Measurements from ENCODE around the gene RASSF4.
A peak's percentile ranks its signal among the peaks of the same experiment; 100 is the strongest.

Gene RASSF4

DNA sequence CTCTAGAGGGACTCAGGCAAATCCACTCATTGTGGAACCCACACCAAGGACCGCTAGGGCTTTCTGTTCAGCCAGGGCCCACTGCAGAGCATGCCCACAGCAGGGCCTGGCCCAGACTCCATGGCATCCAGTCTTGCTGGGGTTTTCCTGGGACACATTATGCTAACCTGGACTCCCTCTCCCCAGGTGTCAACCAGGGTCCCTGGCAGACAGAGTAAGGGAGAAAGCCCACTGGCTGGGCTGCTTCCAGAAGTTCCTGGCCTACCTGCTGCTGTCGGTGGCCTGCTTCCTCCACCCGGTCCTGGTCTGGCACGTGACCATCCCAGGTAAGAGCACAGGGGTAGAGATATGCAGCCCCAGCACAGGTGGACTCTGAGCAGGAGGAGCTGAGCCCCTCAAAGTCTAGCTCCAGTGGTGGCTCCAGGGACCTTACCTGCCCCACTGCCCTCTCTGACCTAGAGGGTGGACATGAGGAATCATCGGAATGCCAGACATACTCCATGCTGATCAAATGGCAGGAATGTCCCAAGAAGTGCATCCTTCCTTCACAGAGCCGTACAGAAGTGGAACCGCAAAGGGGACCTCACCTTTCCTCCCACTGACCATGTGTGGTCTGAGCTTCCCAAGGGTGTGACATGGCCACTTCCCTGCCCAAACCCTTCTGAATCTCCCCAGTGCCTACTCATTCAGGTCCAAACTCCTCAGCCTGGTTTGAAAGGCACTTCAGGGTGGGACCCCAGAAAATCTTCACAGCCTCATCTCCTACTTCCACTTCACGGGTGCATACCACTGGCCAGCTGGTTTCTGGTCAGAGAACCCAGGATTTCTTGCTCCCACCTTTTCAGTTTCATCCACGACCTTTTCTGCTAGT, 25.9 kb upstream of the RASSF4 start:
- no peak overlapping the region for H3K4me3 ChIP-seq (ENCODE audit: low read length)
- TF ChIP-seq, protein P1, sequence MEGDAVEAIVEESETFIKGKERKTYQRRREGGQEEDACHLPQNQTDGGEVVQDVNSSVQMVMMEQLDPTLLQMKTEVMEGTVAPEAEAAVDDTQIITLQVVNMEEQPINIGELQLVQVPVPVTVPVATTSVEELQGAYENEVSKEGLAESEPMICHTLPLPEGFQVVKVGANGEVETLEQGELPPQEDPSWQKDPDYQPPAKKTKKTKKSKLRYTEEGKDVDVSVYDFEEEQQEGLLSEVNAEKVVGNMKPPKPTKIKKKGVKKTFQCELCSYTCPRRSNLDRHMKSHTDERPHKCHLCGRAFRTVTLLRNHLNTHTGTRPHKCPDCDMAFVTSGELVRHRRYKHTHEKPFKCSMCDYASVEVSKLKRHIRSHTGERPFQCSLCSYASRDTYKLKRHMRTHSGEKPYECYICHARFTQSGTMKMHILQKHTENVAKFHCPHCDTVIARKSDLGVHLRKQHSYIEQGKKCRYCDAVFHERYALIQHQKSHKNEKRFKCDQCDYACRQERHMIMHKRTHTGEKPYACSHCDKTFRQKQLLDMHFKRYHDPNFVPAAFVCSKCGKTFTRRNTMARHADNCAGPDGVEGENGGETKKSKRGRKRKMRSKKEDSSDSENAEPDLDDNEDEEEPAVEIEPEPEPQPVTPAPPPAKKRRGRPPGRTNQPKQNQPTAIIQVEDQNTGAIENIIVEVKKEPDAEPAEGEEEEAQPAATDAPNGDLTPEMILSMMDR (IDR thresholded peaks at IDR 0.05; ENCODE audit: insufficient read depth, low read depth, low read length, missing control alignments) = no peak
- DNase-seq (ENCODE audit: low read depth) = no peak

DNA sequence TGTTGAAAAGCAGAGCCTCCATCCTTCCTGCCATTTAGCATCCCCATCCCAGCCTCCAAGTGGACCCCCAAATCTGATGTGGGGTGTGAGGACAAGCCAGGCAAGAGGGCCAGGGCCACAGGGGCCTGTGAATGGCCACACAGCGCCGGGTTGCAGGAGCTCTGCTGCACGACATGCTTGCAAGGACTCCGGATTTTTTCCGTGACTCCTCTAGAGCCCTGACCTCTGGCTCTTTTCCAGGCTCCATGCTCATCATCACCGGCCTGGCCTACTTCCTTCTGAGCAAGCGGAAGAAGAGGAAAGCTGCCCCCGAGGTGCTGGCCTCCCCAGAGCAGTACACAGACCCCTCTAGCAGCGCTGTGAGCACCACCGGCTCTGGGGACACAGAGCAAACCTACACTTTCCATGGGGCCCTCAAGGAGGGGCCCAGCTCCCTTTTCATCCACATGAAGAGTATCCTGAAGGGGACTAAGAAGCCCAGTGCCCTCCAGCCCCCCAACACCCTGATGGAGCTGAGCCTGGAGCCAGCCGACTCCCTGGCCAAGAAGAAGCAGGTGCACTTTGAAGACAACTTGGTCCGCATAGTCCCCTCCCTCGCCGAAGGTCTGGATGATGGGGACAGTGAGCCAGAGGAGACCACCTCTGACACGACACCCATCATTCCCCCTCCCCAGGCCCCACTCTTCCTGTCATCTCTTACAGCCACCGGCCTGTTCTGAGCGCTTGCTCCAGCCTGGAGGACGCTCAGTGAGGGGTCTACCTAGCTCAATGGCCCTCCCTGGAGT, 25.0 kb upstream of the RASSF4 start:
- TF ChIP-seq, protein P1 (IDR thresholded peaks at IDR 0.05; ENCODE audit: insufficient read depth, low read depth, low read length, missing control alignments) = no peak
- no peak overlapping the region for H3K4me3 ChIP-seq (ENCODE audit: low read length)
- DNase-seq (ENCODE audit: low read depth) = no peak

DNA sequence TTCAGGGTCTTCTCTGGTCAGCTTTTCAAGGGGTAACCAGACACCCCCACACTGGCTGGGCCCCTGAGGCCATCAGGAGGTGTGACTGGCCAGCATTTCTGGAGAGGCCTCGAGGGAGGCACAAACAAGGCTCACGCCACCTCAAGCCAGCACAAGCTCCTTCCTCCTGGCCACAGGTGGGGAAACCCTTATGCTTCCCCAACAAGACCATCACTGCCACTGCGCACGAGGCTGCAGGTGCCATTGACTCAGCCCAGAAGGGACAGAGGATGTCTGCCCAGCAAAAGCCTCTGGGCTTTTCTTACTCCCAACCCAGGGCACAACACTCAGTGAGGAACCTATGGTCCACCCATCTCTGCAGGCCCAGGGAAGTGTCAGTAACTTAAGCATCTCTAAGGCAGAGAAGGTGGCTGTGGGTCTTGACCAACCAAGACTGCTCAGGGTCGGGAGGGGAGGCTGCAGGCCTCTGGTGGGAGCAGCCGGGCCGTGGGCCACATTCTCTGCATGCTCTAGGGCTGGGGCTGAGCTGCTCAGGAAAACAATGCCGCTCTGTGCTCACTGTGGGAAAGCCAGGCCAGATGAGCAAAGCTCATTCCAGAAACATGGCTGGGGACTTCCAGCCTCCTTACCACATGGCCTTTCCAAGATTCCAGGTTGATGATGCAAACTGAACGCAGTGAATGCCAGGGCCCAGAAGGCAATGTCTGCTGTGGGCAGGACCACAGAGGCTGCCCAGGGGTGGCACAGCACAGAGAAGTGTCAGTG, 24.2 kb upstream of the RASSF4 start:
- DNase-seq (ENCODE audit: low read depth) = peak; percentile 61
- TF ChIP-seq, protein P1 (IDR thresholded peaks at IDR 0.05; ENCODE audit: insufficient read depth, low read depth, low read length, missing control alignments) = no peak
- H3K4me3 ChIP-seq (ENCODE audit: low read length) = no peak overlapping the region

DNA sequence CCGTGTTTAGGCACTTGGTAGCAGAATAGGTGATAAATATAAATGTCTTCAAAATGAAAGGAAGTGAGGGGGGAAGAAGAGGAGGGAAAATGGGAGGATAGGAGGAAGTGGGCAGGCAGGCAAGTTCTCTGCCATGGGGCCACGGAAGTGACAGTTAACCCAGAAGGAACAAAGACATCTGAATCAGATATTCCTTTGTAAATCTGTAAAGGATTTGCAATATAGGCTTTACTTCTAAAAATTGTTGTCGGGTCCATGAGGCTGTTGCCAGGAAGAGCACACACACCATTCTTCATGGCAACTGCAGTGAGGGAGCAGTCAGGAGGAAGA, 23.7 kb upstream of the RASSF4 start:
- DNase-seq (ENCODE audit: low read depth) = no peak
- TF ChIP-seq, protein P1 (IDR thresholded peaks at IDR 0.05; ENCODE audit: insufficient read depth, low read depth, low read length, missing control alignments) = no peak
- H3K4me3 ChIP-seq (ENCODE audit: low read length) = no peak overlapping the region

DNA sequence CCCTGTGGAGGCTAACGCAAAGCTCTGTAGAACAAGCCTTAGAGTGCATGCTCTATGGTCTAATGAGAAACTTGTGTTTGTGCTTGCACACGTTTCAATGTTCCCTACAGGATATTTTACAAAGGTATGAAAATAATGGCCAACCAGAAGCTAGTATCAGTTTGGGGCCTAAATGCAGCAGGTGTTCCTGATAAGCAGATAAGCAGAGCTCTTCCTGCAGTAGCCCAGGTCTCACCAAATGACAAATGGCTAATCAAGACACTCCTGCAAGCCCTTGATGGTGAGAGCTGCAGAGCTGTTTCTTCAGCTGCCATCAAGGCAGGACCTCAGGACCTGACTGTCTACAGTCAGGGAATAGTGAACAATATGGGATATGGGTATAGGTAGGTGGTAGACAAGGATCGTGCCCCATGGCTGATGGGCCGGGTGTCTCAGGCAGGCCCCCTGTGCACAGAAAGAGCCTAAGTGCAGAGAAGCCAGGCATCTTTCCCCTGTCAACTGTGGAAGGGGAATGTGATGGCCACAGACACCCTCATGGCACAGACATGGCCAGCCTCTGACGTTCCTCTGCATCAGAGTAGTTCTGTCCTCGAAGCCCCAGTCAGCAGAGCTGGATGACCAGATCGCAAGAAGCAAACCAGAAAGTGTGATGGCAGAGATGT, 23.2 kb upstream of the RASSF4 start:
- H3K4me3 ChIP-seq (ENCODE audit: low read length) = no peak overlapping the region
- TF ChIP-seq, protein P1 (IDR thresholded peaks at IDR 0.05; ENCODE audit: insufficient read depth, low read depth, low read length, missing control alignments) = no peak
- no peak for DNase-seq (ENCODE audit: low read depth)

DNA sequence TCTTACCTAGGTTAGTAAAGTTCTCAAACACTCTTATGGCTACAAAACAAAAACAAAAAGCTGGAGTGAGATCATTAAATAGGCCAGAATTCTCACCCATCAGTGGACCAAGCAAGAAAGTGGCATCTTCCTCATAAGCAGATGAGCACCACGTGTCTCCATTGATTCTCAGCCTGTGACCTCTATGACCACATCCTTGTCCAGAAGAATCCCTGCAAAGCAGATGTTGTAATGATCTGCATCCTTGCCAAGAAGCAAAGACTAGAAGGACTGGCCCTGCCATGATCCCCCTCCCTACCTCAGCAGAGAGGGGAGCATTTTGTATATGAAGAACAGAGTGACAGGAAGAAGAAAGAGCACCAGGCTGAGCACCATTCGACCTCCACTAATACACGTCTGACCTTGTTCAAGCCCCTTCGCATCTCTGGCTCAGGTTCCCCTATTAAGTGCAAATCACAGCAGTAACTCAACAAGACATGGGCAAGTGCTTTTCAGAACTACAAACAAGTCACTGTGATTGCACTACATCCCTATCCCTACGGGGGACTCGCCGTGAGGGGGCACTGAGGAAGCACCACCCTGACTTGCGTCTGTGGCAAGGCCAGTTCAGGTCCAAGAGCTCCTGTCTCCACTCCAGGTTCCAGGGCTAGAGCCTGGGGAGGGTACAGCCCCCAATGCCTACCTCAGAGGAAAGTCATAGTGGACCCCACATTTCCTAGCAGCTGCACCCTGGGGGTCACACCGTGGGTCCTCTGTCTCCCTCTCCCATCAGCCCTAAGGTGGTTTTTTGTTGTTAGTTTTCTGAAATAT, 22.2 kb upstream of the RASSF4 start:
- no peak for DNase-seq (ENCODE audit: low read depth)
- TF ChIP-seq, protein P1 (IDR thresholded peaks at IDR 0.05; ENCODE audit: insufficient read depth, low read depth, low read length, missing control alignments) = no peak
- no peak overlapping the region for H3K4me3 ChIP-seq (ENCODE audit: low read length)
